H1 (cell line): ENCODE results near the gene WDR1. TPM values are rescaled to one million over a fixed set of nuclear protein-coding genes. Genes with fewer than 3 reads are reported as not detected.

Experiments
- BACH1 ChIP-seq: IDR thresholded peaks from 2 replicates; pipeline ENCODE4 v1.6.1; 2012; ENCODE audit warnings: low read length, improper control_type of control experiment
- CHD7 ChIP-seq: fragments of 300-600 bp; sonication (generic); IDR thresholded peaks from 2 replicates; pipeline ENCODE4 v1.7.1; 2012; ENCODE audit warnings: low read length, moderate library complexity, mild to moderate bottlenecking, inconsistent platforms; ENCODE audit not compliant: insufficient replicate concordance
- HDAC2 ChIP-seq, 2 experiments: fragments of 300-600 bp in 1 of 2; sonication (generic) in 1 of 2; IDR thresholded peaks; 2 replicates each; pipeline ENCODE4 v1.6.1; 2011 to 2012; ENCODE audit warnings: low read depth in 2 of 2, low read length in 2 of 2, mild to moderate bottlenecking in 2 of 2, moderate library complexity in 2 of 2, borderline replicate concordance in 1 of 2, inconsistent platforms in 1 of 2
- MAFK ChIP-seq: IDR thresholded peaks from 2 replicates; pipeline ENCODE4 v1.6.1; 2012; ENCODE audit warnings: low read depth, mild to moderate bottlenecking, improper control_type of control experiment, low read length
- POLR2A ChIP-seq, 2 experiments: IDR thresholded peaks; 1 replicate in 1 of 2; 2 replicates in 1 of 2; pipeline ENCODE4 v1.6.1; 2011; ENCODE audit warnings: low read depth in 2 of 2, low read length in 2 of 2, mild to moderate bottlenecking in 2 of 2; ENCODE audit errors: control extremely low read depth in 1 of 2
- RXRA ChIP-seq: IDR thresholded peaks from 2 replicates; pipeline ENCODE4 v1.6.1; 2011; ENCODE audit warnings: low read depth, mild to moderate bottlenecking, low read length, moderate library complexity; ENCODE audit not compliant: insufficient read depth
- SP1 ChIP-seq: IDR thresholded peaks from 2 replicates; pipeline ENCODE4 v1.6.1; 2011; ENCODE audit warnings: low read depth, low read length
- TAF7 ChIP-seq: optimal IDR thresholded peaks from 2 replicates; pipeline ENCODE3; 2011; ENCODE audit warnings: low read depth, mild to moderate bottlenecking, inconsistent platforms, low read length, moderate library complexity, borderline replicate concordance
- TBP ChIP-seq: IDR thresholded peaks from 2 replicates; pipeline ENCODE4 v1.6.1; 2011; ENCODE audit warnings: low read depth, low read length, improper control_type of control experiment
- YY1 ChIP-seq: IDR thresholded peaks from 2 replicates; pipeline ENCODE4 v1.6.1; 2011; ENCODE audit warnings: low read depth, mild to moderate bottlenecking, low read length
- polyA plus RNA-seq, 7 experiments: library from polyadenylated mRNA; depleted of rRNA in 3 of 7; stranded (reverse) in 5 of 7; unstranded in 2 of 7; fragments of >200 nt in 5 of 7; fragments of 200-250 nt in 2 of 7; gene quantifications; 1 replicate in 5 of 7; 2 replicates in 1 of 7; 4 replicates in 1 of 7; pipeline versions ENCODE4 v1.2.1 to v1.2.3, GENCODE V29; 2011 to 2013; ENCODE audit warnings: missing spikeins in 2 of 7, mixed read lengths in 2 of 7
- total RNA-seq: library from RNA; stranded (reverse); fragmentation: NEBNext Ultra II Directional; extraction: Animal tissue kit (Norgen Biotek cat#: 25700); gene quantifications from 2 replicates; pipeline ENCODE4 v1.2.1, GENCODE V29; 2021

The WDR1 gene
- total and polyA plus RNA-seq, 2 of the 8 experiments (the other 6 are each of a cell fraction or from before 2014, with no cell fraction given), result 315 to 377 TPM

- TF ChIP-seq CHD7 (no peak), MAFK (no peak), TBP (no peak), YY1 (peak; percentile 75; the same call in 1 of the 2 replicates), POLR2A (IDR thresholded peaks at IDR 0.05; ENCODE audit: control extremely low read depth in 1 of 2, low read depth in 2 of 2, low read length in 2 of 2) (peak in 1 of 2 experiments; percentile 95; a peak in 2 of 3 replicates), HDAC2 (IDR thresholded peaks at IDR 0.05; ENCODE audit: borderline replicate concordance in 1 of 2, low read depth in 2 of 2, low read length in 2 of 2) (no peak; a peak in 1 of 4 replicates), BACH1 (peak; percentile 71), RXRA (no peak), SP1 (no peak), TAF7 (no peak)
These were observed 5.4 kb downstream of the WDR1 start (continued) for GRCh38 chr4:10111067-10111801.
